HCT116 (cell line): ENCODE data around the gene GSG1L. TPM values are rescaled to one million over a fixed set of nuclear protein-coding genes. Genes with fewer than 3 reads are reported as not detected.

Source experiments
- ATAC-seq: fragments of 200-7000 bp; cut with Tn5 transposase; 2 replicates; pipeline ENCODE4 v1.9.1; 2020; ENCODE audit warnings: mild to moderate bottlenecking, moderate library complexity
- BruUV-seq: library from RNA; stranded (reverse); fragments of 400-500 nt; replicated peaks from 2 replicates; lab custom pipeline; 2021; lab: Mats Ljungman, UMichigan
- CTCF ChIA-PET: fragments of 300-600 bp; sonication (Branson Sonifier 250); formaldehyde crosslinking; loops from one replicate; lab custom pipeline; 2021; ENCODE audit warnings: antibody characterized with exemption; lab: Charles Lee
- POLR2A ChIA-PET: fragments of 300-600, 350-600 bp; sonication (Branson Sonifier 250); formaldehyde crosslinking; loops from one replicate; lab custom pipeline; 2021; ENCODE audit warnings: antibody characterized with exemption; lab: Charles Lee
- RAD21 ChIA-PET, 2 experiments: fragments of 300-600 bp; sonication (Branson Sonifier 250); formaldehyde crosslinking; loops; one replicate each; lab custom pipeline; 2023; ENCODE audit warnings: low total read pairs in 2 of 2; ENCODE audit not compliant: uncharacterized antibody in 2 of 2, unreplicated experiment in 2 of 2, low non-redundant PET in 1 of 2; lab: Charles Lee
- DNase-seq: peaks from one replicate; pipeline ENCODE4 v3.0.0-alpha.2; 2010; ENCODE audit warnings: low read depth, low spot score
- H2AFZ ChIP-seq: fragments of 200-600 bp; shearing (Covaris generic), sonication (generic); 2 replicates; pipeline ENCODE4 v1.6.1; 2017; ENCODE audit warnings: low read depth, mixed run types, mixed read lengths, antibody characterized with exemption, low read length; ENCODE audit not compliant: poor library complexity, severe bottlenecking
- H3K27ac ChIP-seq: 2 replicates; pipeline ENCODE4 v1.5.1; 2012; ENCODE audit warnings: low read depth, low read length
- H3K27me3 ChIP-seq: fragments of 200-600 bp; sonication (generic); 2 replicates; pipeline ENCODE4 v1.6.1; 2016; ENCODE audit warnings: mixed run types, low read length, mixed read lengths; ENCODE audit not compliant: insufficient read depth
- H3K36me3 ChIP-seq, 2 experiments: fragments of 200-500 bp in 1 of 2; fragments of 200-600 bp in 1 of 2; sonication (Bioruptor generic) in 1 of 2; sonication (generic) in 1 of 2; 2 replicates each; pipeline versions ENCODE4 v1.5.1 to v1.6.1; 2014 to 2016; ENCODE audit warnings: low read length in 2 of 2, inconsistent platforms in 1 of 2, mixed read lengths in 1 of 2, mixed run types in 1 of 2; ENCODE audit not compliant: insufficient read depth in 2 of 2, control insufficient read depth in 1 of 2
- H3K4me1 ChIP-seq, 2 experiments: fragments of 200-600 bp in 1 of 2; sonication (generic) in 1 of 2; 2 replicates each; pipeline versions ENCODE4 v1.5.1 to v1.6.1; 2012 to 2017; ENCODE audit warnings: low read length in 2 of 2, inconsistent platforms in 1 of 2, mild to moderate bottlenecking in 1 of 2, mixed read lengths in 1 of 2, mixed run types in 1 of 2, moderate library complexity in 1 of 2; ENCODE audit not compliant: insufficient read depth in 2 of 2, control insufficient read depth in 1 of 2
- H3K4me2 ChIP-seq: fragments of 200-600 bp; sonication (generic); 2 replicates; pipeline ENCODE4 v1.6.1; 2017; ENCODE audit warnings: mixed run types, low read length, mixed read lengths
- H3K4me3 ChIP-seq, 2 experiments: fragments of 200-600 bp in 1 of 2; sonication (generic) in 1 of 2; replicated peaks in 1 of 2; 2 replicates each; pipeline ENCODE4 v1.5.1; 2011 to 2016; ENCODE audit warnings: low read length in 2 of 2, control low read depth in 1 of 2, low read depth in 1 of 2, mild to moderate bottlenecking in 1 of 2, mixed read lengths in 1 of 2, mixed run types in 1 of 2
- H3K79me2 ChIP-seq: fragments of 200-600 bp; sonication (generic); 2 replicates; pipeline ENCODE4 v1.6.1; 2017; ENCODE audit warnings: mild to moderate bottlenecking, mixed run types, low read length, moderate library complexity, mixed read lengths; ENCODE audit not compliant: insufficient read depth
- H3K9ac ChIP-seq: fragments of 200-600 bp; sonication (generic); 2 replicates; pipeline ENCODE4 v1.6.1; 2016; ENCODE audit warnings: low read length, mixed read lengths
- H3K9me2 ChIP-seq: fragments of 200-600 bp; sonication (generic), shearing (Covaris generic); 2 replicates; pipeline ENCODE4 v1.6.1; 2017; ENCODE audit warnings: mixed run types, mild to moderate bottlenecking, moderate library complexity; ENCODE audit not compliant: insufficient read depth
- H3K9me3 ChIP-seq, 2 experiments: fragments of 200-500 bp in 1 of 2; fragments of 200-600 bp in 1 of 2; sonication (Bioruptor generic) in 1 of 2; sonication (generic) in 1 of 2; 2 replicates each; pipeline ENCODE4 v1.6.1; 2014 to 2017; ENCODE audit warnings: low read length in 2 of 2, mixed read lengths in 2 of 2, inconsistent platforms in 1 of 2, low read depth in 1 of 2, mild to moderate bottlenecking in 1 of 2, mixed run types in 1 of 2, moderate library complexity in 1 of 2; ENCODE audit not compliant: control insufficient read depth in 1 of 2, insufficient read depth in 1 of 2
- H4K20me1 ChIP-seq: fragments of 200-600 bp; sonication (generic), shearing (Covaris generic); 2 replicates; pipeline ENCODE4 v1.6.1; 2017; ENCODE audit warnings: mixed run types, mild to moderate bottlenecking, moderate library complexity; ENCODE audit not compliant: insufficient read depth
- EGR1 ChIP-seq: IDR thresholded peaks from 2 replicates; pipeline ENCODE4 v1.6.1; 2012; ENCODE audit warnings: low read depth
- EZH2phosphoT487 ChIP-seq: fragments of 200-600 bp; IDR thresholded peaks from 2 replicates; pipeline ENCODE4 v1.6.1; 2018; ENCODE audit warnings: antibody characterized with exemption, borderline replicate concordance
- FOSL1 ChIP-seq: IDR thresholded peaks from 2 replicates; pipeline ENCODE4 v1.6.1; 2012; ENCODE audit warnings: low read depth
- SP1 ChIP-seq: IDR thresholded peaks from 2 replicates; pipeline ENCODE4 v1.6.1; 2012; ENCODE audit warnings: low read depth
- ZFX ChIP-seq: fragments of 450-650 bp; IDR thresholded peaks from 2 replicates; pipeline ENCODE4 v1.6.1; 2017
- intact Hi-C: fragments of 100-400 bp; cut with micrococcal nuclease; formaldehyde crosslinking; loops from 2 replicates; pipeline ENCODE4 v1.10.0; 2022
- total RNA-seq: library from RNA; stranded (reverse); gene quantifications from one replicate; pipeline ENCODE4 v1.2.1, GENCODE V29; 2021; ENCODE audit not compliant: unreplicated experiment
- TF ChIP-seq, protein P1 (sequence below): IDR thresholded peaks from 2 replicates; pipeline ENCODE4 v1.6.1; 2012; ENCODE audit warnings: low read depth

The GSG1L gene
- total RNA-seq, 1 experiment from 2014 or later = not detected

GRCh38 chr16:28105297-28105696 lies 41.8 kb upstream of the GSG1L start (continued):
- TF ChIP-seq, protein P1, sequence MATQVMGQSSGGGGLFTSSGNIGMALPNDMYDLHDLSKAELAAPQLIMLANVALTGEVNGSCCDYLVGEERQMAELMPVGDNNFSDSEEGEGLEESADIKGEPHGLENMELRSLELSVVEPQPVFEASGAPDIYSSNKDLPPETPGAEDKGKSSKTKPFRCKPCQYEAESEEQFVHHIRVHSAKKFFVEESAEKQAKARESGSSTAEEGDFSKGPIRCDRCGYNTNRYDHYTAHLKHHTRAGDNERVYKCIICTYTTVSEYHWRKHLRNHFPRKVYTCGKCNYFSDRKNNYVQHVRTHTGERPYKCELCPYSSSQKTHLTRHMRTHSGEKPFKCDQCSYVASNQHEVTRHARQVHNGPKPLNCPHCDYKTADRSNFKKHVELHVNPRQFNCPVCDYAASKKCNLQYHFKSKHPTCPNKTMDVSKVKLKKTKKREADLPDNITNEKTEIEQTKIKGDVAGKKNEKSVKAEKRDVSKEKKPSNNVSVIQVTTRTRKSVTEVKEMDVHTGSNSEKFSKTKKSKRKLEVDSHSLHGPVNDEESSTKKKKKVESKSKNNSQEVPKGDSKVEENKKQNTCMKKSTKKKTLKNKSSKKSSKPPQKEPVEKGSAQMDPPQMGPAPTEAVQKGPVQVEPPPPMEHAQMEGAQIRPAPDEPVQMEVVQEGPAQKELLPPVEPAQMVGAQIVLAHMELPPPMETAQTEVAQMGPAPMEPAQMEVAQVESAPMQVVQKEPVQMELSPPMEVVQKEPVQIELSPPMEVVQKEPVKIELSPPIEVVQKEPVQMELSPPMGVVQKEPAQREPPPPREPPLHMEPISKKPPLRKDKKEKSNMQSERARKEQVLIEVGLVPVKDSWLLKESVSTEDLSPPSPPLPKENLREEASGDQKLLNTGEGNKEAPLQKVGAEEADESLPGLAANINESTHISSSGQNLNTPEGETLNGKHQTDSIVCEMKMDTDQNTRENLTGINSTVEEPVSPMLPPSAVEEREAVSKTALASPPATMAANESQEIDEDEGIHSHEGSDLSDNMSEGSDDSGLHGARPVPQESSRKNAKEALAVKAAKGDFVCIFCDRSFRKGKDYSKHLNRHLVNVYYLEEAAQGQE = no peak
- TF ChIP-seq, all 23 proteins: peak for 0

DNA sequence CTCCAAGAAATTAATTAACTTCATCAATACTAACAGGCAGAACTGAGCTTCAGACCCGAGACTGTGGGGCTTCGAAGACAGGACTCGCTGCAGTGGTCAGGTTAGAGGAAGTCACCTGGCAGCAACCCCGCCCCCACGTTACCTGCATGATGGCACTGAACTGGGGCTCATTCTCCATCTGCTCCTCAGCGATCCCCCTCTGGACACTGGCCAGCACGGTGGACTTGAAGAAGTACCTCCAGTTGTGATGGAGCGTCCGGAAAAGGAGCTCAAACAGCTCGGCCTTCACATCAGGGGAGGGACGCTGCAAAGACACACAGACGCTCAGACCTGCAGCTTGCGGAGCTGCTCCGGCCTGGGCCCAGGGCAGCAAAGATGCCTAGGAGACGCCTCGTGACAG lies 40.9 kb upstream of the GSG1L start:
- Histone ChIP-seq H3K79me2 (peaks cover 17% of the 10 kb centered on the region; the same call in 1 of the 2 replicates), H3K27me3 (no peaks in the 10 kb centered on the region), H3K4me3 (no peak overlapping the region), H4K20me1 (peaks cover 7% of the 10 kb centered on the region; the same call in 1 of the 2 replicates), H3K4me2 (no peak overlapping the region), H3K9me3 (no peaks in the 10 kb centered on the region), H3K4me1 (no peaks in the 10 kb centered on the region), H2AFZ (no peak overlapping the region), H3K36me3 (peaks cover 64 to 75% of the 10 kb centered on the region in 2 experiments), H3K27ac (no peak overlapping the region), H3K9ac (no peak overlapping the region), H3K9me2 (no peaks in the 10 kb centered on the region)
- BruUV-seq = no TSS peak
- intact Hi-C loops = no loop called here
- ChIA-PET POLR2A (no interaction called here), RAD21 (no interaction called here), CTCF (no interaction called here)
- ATAC-seq (no peak), DNase-seq (no peak)
- TF ChIP-seq SP1 (no peak), FOSL1 (no peak), ZFX (no peak), EGR1 (no peak), EZH2phosphoT487 (no peak)
